LNCAP (cell line): Measurements from ENCODE around the gene PIK3CB.

Experiments
- TF ChIP-seq, protein P1 (sequence below): fragments of 450-650 bp; IDR thresholded peaks from 2 replicates; pipeline ENCODE4 v1.5.1; 2017; ENCODE audit warnings: mild to moderate bottlenecking

Gene PIK3CB

DNA sequence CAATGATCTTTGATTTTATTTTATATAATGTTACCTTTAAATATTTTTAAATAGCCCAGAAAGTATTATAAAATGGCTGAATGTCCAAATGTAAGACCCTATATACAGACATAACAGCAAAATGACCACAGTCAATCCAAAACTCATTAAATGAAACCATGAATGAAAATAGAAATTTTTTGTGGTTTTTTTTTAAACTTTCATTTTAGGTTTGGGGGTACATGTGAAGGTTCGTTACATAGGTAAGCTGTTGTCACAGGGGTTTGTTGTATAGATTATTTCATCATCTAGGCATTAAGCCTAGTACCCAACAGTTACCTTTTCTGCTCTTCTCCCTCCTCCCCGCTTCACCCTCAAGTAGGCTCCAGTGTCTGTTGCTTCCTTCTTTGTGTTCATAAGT is 117.4 kb downstream of the PIK3CB start:
- TF ChIP-seq, protein P1, sequence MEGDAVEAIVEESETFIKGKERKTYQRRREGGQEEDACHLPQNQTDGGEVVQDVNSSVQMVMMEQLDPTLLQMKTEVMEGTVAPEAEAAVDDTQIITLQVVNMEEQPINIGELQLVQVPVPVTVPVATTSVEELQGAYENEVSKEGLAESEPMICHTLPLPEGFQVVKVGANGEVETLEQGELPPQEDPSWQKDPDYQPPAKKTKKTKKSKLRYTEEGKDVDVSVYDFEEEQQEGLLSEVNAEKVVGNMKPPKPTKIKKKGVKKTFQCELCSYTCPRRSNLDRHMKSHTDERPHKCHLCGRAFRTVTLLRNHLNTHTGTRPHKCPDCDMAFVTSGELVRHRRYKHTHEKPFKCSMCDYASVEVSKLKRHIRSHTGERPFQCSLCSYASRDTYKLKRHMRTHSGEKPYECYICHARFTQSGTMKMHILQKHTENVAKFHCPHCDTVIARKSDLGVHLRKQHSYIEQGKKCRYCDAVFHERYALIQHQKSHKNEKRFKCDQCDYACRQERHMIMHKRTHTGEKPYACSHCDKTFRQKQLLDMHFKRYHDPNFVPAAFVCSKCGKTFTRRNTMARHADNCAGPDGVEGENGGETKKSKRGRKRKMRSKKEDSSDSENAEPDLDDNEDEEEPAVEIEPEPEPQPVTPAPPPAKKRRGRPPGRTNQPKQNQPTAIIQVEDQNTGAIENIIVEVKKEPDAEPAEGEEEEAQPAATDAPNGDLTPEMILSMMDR: no peak

DNA sequence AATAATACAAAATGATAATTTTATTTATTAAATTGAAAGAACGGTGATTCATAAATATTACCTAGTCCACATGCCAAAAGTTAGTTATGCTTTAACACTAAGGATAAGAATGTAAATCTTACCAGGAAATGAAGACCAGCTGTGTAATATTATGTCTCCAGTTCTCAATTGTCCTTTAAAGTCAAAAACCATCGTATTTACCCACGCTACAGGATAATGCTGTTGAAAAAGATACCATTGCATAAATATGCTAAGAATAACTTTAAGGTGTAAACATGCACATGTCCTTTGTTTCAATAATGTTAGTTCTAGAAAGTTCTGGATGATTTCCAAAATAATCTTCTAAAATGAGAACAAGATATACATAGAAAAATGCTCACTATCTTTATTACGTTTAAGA is 122.6 kb downstream of the PIK3CB start:
- TF ChIP-seq, protein P1: no peak

DNA sequence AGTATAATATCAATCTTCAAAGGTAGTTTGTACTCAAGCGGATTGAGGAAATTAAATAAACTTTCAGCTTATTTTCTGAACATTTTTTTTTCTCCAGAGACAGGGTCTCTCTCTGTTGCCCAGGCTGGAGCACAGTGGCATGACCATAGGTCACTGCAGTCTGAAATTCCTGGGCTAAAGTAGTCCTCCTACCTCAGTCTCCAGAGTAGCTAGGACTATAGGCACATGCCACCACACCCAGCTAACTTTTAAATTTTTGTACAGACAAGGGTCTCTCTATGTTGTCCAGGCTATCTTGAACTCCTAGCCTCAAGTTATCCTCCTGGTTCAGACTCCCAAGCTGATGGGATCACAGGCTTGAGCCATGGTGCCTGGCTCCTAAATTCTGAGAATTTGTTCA is 129.1 kb downstream of the PIK3CB start:
- TF ChIP-seq, protein P1: no peak

DNA sequence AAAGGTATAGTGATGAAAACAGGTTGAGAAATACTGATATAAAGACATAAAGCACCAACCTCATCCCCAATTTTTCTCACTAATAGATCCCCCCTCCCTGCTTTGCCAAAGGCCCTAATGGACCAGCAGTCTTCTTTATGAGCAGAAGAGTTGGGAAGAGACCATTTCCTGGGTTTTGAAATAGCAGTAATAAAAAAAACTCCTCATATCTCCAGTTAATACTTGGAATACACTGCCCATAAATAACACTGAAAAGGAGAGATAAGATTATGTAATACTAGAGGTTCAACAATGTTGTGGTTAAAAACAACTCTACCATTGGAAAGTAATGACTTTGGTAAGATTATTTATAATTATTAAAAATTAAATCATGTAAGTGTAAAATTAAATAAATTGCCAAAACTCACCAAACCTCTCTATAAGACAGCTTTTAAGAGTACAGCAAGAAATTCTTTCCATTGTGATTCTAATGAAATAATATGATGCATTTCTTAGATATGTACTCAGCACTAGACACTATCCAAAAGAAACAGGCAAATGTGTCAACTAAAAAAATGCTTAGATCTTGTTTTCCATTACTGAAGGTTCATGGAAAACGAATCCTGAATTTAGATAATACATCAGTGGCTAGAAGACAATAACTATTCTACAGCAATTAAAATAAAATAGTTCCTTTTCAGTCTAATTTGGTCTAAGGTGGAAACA is 137.9 kb downstream of the PIK3CB start:
- TF ChIP-seq, protein P1: no peak

DNA sequence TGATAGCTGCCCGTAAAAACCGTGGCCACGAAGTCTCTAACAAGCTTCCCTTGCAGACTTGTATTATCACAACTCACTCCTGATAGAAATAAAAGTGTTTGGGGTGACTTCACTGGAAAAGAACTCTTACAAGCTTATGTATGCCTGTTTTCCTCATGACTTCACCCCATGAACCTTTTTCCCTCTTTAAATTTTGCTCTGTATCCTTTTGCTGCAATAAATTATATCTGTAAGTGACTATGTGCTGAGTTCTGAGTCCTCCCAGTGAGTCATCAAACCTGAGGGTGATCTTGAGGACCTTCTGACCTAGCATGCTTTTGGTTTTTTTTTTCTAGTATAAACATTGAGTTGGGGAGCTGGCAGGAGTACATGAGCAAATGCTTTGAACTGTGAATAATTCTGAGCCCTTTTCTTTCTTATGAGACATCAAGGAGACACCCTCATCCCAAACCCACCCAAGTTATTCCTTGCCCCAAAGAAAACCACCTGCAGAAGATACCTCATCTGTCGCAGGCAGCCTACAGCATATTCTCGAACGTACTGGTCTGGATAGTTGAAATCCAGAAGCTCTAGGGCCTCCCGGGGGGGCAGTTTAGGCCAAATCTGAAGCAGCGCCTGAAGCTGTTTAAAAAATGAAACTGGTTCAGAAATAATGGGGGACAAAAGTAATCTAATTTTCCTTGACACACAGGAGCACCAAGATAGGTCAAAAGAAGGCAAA is 140.3 kb downstream of the PIK3CB start:
- TF ChIP-seq, protein P1: no peak

DNA sequence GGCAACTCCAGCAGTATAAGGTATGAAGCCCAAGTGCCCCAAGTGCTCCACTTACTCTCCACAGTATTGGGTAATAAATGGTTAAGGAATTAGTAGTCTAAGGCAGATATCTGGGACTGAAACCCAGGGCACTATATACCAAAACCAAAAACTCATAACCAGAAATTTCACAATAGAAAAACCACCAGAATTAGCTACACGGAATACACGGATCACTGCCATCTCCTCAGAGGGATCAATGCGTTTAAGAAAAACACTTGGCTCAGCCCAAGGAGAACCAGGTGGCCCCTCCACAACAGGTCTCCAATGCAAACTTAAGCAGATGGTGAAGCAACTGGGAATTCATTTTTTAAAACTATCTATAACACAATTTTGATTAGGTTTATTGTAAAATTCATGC is 142.6 kb downstream of the PIK3CB start:
- TF ChIP-seq, protein P1: no peak

DNA sequence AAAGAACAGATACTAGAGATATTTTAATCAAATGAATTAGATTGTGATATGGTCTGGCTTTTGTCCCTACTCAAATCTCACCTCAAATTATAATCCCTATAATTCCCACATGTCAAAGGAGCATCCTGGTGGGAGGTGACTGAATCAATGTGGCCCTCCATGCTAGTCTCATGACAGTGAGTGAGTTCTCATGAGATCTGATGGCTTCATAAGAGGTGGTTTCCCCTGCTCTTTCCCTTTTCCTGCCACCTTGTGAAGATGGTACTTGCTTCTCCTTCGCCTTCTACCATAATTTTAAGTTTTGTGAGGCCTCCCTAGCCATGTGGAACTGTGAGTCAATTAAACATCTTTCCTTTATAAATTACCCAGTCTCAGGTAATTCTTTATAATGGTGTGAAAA is 143.4 kb downstream of the PIK3CB start:
- TF ChIP-seq, protein P1: no peak
